Endodermal cell (in vitro differentiated cells): ENCODE measurements around the gene TMEM19. TPM values are rescaled to one million over a fixed set of nuclear protein-coding genes. Genes with fewer than 3 reads are reported as not detected.
"Not testable (repeated sequence)": the region's sequence is repeated elsewhere in the genome, so short reads cannot be mapped to it uniquely, and the experiment has no call there.

Experiments used
- DNase-seq: peaks from one replicate; pipeline ENCODE4 v3.0.0-alpha.2; 2017
- H3K27ac ChIP-seq: 2 replicates; pipeline ENCODE4 v1.5.1; 2013; ENCODE audit warnings: mild to moderate bottlenecking, low read depth, low read length, moderate library complexity
- H3K27me3 ChIP-seq: 2 replicates; pipeline ENCODE4 v1.6.1; 2013; ENCODE audit warnings: mild to moderate bottlenecking, low read length, moderate library complexity; ENCODE audit not compliant: insufficient read depth, control insufficient read depth, poor library complexity, severe bottlenecking
- H3K36me3 ChIP-seq: 2 replicates; pipeline ENCODE4 v1.7.0; 2013; ENCODE audit warnings: mild to moderate bottlenecking, low read length, moderate library complexity; ENCODE audit not compliant: control insufficient read depth, insufficient read depth
- H3K4me1 ChIP-seq: one replicate; pipeline ENCODE4 v1.7.0; 2013; ENCODE audit warnings: low read length; ENCODE audit not compliant: control insufficient read depth, insufficient read depth
- H3K4me3 ChIP-seq: 2 replicates; pipeline ENCODE4 v1.5.1; 2013; ENCODE audit warnings: mild to moderate bottlenecking, low read length, moderate library complexity
- H3K9ac ChIP-seq: 2 replicates; pipeline ENCODE4 v1.6.1; 2013; ENCODE audit warnings: mild to moderate bottlenecking, low read length, moderate library complexity; ENCODE audit not compliant: poor library complexity, severe bottlenecking; ENCODE audit errors: extremely low read depth
- H3K9me3 ChIP-seq: 2 replicates; pipeline ENCODE4 v1.6.1; 2013; ENCODE audit warnings: mild to moderate bottlenecking, low read length, moderate library complexity; ENCODE audit not compliant: control insufficient read depth
- H3K27ac Mint-ChIP-seq: 2 replicates; pipeline ENCODE4 v1.8.0; 2020; ENCODE audit warnings: mixed read lengths
- H3K27me3 Mint-ChIP-seq: 2 replicates; pipeline ENCODE4 v1.8.0; 2021; ENCODE audit warnings: mild to moderate bottlenecking, mixed read lengths; ENCODE audit not compliant: insufficient read depth
- H3K36me3 Mint-ChIP-seq: 2 replicates; pipeline ENCODE4 v1.8.0; 2020; ENCODE audit warnings: low read depth, mixed read lengths
- H3K4me1 Mint-ChIP-seq: 2 replicates; pipeline ENCODE4 v1.8.0; 2020; ENCODE audit warnings: mixed read lengths
- H3K4me3 Mint-ChIP-seq: 2 replicates; pipeline ENCODE4 v1.8.0; 2020; ENCODE audit warnings: mild to moderate bottlenecking, moderate library complexity, mixed read lengths
- H3K9me3 Mint-ChIP-seq: 2 replicates; pipeline ENCODE4 v1.8.0; 2020; ENCODE audit warnings: mild to moderate bottlenecking, mixed read lengths
- CTCF ChIP-seq: fragments of 200-600 bp; sonication (generic); conservative IDR thresholded peaks from 2 replicates; pipeline ENCODE4 v1.5.0; 2021; ENCODE audit warnings: antibody characterized with exemption, mild to moderate bottlenecking
- WGBS, 2 experiments: methylation state at CpG; one replicate each; pipeline versions ENCODE4 v1.1.5 to v1.1.7; 2013; ENCODE audit warnings: missing lambda C conversion rate in 2 of 2, mixed read lengths in 1 of 2; ENCODE audit not compliant: insufficient coverage in 1 of 2, insufficient read length in 1 of 2; 5-methylcytosine and 5-hydroxymethylcytosine counted together
- total RNA-seq, 2 donors: library from RNA; stranded (reverse); fragmentation: NEBNext Ultra II Directional in 1 of 2; extraction: Animal tissue kit (Norgen Biotek cat#: 25700) in 1 of 2; gene quantifications; 2 replicates in 1 of 2; 3 replicates in 1 of 2; pipeline ENCODE4 v1.2.1, GENCODE V29; 2021

Gene TMEM19
- total RNA-seq, 2 donors from 2014 or later = 12.7 to 15.9 TPM

GRCh38 chr12:71694099-71694820 is 8.4 kb downstream of the TMEM19 start:
- DNase-seq = no peak
- Histone ChIP-seq H3K27me3 (no peaks in the 10 kb centered on the region), H3K27ac (no peak overlapping the region), H3K9ac (no peak overlapping the region), H3K9me3 (no peaks in the 10 kb centered on the region), H3K4me1 (no peaks in the 10 kb centered on the region), H3K4me3 (no peak overlapping the region), H3K36me3 (peaks cover 30% of the 10 kb centered on the region)
- H3K27ac Mint-ChIP-seq = no peak overlapping the region
- H3K4me3 Mint-ChIP-seq = no peak overlapping the region
- 97% methylated on average over 1 of the region's 1 CpG; no CpG with 5 or more reads in 1 of the 2 experiments for WGBS, 2 experiments
- TF ChIP-seq CTCF = no peak
- H3K9me3 Mint-ChIP-seq = no peaks in the 10 kb centered on the region
- H3K27me3 Mint-ChIP-seq = no peaks in the 10 kb centered on the region
- H3K4me1 Mint-ChIP-seq = peaks cover 13% of the 10 kb centered on the region
- H3K36me3 Mint-ChIP-seq = peaks cover 22% of the 10 kb centered on the region

GRCh38 chr12:71695782-71696181 is 9.9 kb downstream of the TMEM19 start:
- no peaks in the 10 kb centered on the region for H3K4me1 ChIP-seq
- WGBS, 2 experiments = 100% methylated on average over 1 of the region's 1 CpG; no CpG with 5 or more reads in 1 of the 2 experiments
- H3K9ac ChIP-seq = no peak overlapping the region
- no peak overlapping the region for H3K4me3 ChIP-seq
- Mint-ChIP-seq H3K4me1 (peaks cover 13% of the 10 kb centered on the region), H3K4me3 (no peak overlapping the region), H3K9me3 (no peaks in the 10 kb centered on the region), H3K27ac (no peak overlapping the region), H3K27me3 (no peaks in the 10 kb centered on the region), H3K36me3 (peaks cover 30% of the 10 kb centered on the region)
- no peak for TF ChIP-seq CTCF
- DNase-seq = no peak
- no peak overlapping the region for H3K27ac ChIP-seq
- H3K9me3 ChIP-seq = no peaks in the 10 kb centered on the region
- no peaks in the 10 kb centered on the region for H3K27me3 ChIP-seq
- H3K36me3 ChIP-seq = peaks cover 38% of the 10 kb centered on the region

- not testable (repeated sequence) for H3K9me3 ChIP-seq, H3K27ac Mint-ChIP-seq, H3K27ac ChIP-seq, H3K9me3 Mint-ChIP-seq, H3K4me3 Mint-ChIP-seq, H3K27me3 ChIP-seq, DNase-seq, H3K27me3 Mint-ChIP-seq, H3K4me1 ChIP-seq, H3K4me3 ChIP-seq, H3K9ac ChIP-seq, H3K4me1 Mint-ChIP-seq
- peaks cover 36% of the 10 kb centered on the region for H3K36me3 Mint-ChIP-seq
- H3K36me3 ChIP-seq = peaks cover 50% of the 10 kb centered on the region
- 82 to 91% methylated on average over 8 of the region's 8 CpGs for WGBS, 2 experiments
Measured at GRCh38 chr12:71702181-71702580, 16.3 kb downstream of the TMEM19 start.
